DMS153 (cell line): Measurements from ENCODE around the gene GRIA1.

Experiments
- DNase-seq: peaks from one replicate; lab custom pipeline; 2025; lab: John Stamatoyannopoulos, UW

The GRIA1 gene

DNA sequence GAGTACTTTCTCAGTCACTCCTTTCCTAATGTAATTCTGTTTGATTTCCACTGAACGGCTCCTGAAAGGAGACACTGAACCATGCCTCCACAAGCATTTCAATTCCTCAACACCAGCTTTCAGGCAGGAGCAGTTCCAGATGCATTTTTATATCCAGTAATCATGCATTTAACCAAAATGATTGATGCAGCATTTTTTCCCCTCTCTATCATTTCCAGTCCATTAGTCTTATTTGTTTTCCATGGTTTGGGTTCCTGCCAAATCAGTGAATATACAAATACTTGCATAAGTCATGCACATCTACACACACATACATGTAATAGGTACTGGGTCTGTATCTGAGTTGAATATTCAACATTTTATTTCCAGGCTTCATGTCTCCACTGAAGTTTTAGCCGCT is 122.7 kb downstream of the GRIA1 start:
- no peak for DNase-seq

DNA sequence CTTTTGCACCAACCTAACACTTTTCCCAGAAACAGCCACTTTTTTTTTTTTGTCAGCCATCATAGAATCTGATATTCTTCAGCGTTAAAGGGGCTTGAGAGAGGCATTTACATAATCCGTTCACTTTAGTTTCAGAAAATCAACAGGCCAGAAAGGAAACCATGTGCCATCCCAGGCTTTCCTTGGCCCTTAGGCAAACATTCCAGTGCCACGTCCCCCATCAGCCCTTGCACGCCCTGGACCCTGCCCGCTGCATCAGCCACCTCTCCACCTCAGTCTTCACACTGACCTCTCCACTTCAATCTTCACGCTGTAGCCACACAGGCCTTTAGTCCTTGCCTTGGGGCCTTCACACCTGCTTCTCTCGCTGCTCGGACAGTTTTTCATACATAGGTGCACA is 123.2 kb downstream of the GRIA1 start:
- no peak for DNase-seq

DNA sequence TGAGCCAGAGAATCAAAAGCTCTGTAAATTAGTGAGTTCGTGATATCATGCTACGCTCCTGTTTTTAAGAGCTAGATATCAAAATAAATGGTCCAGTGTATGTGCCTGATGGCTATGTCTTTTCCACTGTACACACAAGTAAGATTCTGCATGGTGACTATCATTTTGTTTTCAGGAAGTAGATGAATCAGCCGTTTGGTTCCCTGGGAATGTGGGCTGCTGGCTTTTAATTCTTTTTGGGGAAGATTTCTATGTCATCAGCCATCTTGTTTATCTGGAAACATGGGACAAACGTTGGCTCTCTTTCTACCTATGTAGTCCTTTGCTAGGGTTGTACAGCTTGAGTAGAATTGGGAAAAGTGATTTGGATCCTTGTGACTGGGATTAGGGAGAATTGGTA is 126.7 kb downstream of the GRIA1 start:
- DNase-seq: no peak

DNA sequence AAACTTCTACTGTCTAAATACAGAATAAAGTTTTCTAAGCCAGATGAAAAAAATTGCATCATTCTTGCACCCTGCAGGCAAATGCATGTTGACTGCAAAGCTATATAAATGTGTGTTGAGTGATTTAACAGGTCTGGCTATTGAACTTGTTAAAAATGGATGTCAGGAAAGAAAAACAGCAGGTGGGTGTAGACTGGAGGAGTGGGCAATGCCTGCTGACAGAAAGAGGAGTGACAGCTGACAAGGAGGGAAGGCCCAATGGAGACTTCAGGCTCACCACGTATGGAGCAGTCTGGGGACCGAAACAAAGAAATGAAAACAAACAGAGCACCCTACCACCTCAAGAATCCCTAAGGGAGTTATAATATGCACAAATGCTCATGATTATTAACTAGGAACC is 127.8 kb downstream of the GRIA1 start:
- DNase-seq: no peak

DNA sequence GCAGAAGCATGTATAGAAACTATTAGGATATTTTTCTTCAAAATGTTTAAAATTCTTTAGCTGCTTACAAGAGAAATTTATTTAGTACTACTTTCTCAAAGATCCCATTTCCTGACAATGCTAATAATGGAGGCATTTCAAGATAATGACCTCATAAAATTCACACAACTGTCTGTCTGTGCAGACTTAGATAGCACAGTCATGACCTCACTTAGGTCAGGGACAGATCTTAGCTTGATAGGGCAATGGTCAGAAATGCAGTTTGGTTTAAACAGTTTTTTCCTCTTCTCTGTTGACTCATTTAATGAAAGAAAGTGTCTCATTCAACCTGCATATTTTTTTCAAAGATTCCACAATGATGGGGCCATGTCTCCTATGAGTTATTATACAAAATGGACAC is 128.4 kb downstream of the GRIA1 start:
- no peak for DNase-seq

DNA sequence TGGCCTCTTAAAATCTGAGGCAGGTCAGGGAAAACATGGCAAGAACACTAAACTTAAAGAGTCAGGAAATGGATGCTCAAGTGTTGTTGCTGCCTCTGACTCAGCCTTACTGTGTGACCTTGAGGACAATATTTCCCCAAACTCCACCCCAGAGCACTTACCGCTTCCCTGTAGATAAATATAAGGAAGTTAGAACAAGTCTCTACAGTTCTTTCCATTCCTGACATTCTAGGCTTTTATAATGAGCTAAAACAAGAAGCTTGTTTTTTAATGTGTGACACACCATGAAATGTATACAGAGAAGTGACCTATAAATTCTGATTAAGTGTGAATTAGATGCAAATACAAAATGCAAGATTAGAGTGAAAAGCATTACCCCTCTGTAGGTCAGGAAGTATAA is 129.3 kb downstream of the GRIA1 start:
- DNase-seq: no peak

DNA sequence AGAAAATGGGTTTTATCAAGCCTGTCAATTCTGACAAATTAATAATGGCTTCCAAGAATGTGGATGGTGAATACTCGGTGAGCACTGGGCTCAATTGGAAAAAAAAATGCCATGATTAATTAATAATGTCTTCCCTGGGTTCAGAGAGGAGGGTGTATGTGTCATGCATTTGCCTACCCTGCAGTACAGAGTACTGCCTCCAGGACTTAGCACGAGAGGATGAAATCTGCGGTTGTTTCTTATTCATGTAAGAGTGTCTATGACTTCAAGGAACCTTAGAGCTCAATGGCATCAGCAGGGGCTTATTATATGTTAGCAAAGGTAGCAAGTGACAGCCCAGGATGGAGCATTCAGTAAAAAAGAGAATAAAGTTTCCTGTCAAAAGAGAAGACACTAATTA is 132.7 kb downstream of the GRIA1 start:
- DNase-seq: no peak

DNA sequence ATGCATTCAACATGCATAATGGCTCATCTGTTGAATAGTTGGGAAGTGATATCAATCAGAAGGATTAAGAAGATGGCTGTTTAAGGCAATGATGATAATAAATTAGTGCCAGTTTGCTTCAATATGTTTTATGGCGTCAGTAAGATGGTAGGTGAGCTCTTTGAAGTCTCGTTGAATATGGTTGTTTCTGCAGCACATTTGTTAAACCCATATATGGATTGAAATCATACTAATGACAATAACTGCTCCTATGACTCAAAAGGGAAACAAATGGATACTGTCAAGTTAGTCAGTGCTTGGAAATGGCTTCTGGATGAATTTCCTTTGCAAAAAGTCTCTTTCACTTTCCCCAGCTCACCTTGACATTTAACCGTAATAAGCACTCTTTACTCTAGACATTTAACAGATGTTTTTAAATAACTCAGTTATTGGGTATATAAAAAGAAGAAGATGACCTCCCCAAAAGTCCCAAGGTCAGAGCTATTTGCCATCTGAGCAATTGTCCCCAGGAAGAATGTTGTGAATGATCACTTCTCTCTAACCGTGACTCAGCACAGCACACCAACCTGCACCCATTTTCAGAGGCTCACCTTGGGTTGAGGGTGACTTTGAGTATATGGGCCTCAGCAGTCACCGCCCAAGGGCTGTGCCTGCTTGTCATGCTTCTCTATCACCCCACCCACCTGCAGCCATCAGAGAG is 133.4 kb downstream of the GRIA1 start:
- no peak for DNase-seq

DNA sequence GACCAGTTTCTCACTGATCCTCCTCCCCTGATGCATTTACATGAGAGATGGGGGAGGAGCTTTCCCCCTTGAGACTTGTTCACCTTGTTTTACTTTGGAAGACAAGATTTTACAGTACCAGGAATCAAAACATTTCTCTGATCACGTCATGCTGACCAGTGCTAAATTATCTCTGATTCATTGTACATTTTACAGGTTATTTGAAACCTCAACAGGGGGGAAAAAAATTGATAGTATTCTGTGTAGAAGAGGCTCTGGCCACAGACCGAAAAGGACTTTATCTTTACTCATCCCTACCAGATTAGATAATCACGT is 133.9 kb downstream of the GRIA1 start:
- no peak for DNase-seq

DNA sequence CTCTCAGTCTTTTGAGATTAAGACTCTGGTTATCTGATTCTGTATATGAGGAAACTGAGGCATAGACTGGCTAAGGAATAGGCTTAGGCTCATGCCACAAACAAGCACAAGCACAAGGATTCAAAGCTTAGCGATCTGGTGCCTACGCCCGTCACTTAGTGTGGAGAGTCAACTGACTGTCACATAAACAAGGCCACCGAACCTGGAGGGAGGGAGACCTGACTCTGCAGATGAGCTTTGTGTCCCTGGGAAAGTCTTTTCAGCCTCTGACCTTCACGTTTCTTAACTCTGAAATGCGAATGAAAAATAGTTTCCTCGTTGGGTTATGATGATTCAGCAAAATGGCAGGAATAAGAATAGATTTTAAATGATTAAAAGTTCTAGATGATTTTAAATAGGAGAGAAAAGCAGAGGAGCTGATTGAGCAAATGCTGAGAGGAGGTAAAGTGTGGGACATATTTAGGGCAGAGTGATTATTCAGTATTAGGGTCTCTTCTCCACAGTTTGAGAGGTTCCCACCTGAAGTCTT is 135.4 kb downstream of the GRIA1 start:
- no peak for DNase-seq

DNA sequence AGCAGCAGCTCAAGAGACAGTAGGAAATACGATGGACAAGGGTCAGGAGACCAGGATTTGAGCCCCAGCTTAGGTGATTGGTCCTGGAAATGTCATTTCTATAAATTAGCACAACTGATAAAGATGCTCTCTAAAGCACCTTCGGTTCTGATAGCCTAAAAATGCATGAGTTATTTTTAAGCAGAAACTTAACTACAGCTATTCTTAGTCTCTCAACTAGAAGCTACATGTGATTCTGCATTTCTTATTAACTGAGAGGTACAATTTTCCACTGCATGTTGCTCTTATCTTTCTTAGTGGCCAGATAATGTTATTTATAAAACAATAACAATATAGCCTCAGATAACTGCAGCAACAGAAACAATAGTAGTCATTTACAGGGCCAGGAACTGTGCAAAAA is 136.4 kb downstream of the GRIA1 start:
- no peak for DNase-seq

DNA sequence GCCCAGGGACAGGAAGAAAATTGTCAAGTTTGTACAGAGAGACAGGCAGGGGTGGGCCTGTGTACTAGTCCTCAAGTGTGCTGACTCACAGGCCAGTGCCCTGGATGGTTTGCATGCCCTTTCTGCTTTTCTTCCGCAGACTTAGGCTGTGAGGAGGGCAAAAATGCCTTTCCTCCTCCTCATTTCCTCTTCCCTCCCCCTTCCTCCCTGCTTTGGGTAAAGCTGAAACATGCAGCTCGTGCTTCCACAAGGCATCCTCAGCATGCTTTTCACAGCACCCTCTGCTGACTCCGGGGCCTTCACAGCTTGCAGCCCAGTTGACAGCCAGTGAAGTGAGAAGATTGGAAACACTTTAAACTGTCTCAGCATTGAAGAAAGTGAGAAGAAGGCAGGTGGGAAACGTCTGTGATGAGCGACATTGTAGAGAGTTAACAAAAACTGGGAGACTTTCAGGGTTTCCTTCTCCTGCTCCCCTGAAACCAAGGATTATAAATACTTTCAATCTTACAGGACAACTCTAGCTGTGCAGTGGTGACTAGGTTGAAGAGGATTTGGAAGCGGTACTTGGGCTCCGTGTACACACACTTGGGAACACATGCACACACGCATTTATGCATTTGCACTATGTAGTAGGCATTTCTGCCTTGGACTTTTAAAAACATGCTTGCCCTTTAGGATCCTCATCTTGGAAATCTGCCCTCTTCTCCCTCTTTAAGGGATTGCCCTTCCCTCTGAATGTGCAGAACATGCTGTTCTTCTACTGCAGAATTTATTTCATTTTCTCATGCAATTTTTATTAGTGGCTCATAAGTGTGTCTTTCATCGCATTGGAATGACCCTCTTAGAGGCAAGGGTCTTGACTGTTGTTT is 138.8 kb downstream of the GRIA1 start:
- DNase-seq: no peak

DNA sequence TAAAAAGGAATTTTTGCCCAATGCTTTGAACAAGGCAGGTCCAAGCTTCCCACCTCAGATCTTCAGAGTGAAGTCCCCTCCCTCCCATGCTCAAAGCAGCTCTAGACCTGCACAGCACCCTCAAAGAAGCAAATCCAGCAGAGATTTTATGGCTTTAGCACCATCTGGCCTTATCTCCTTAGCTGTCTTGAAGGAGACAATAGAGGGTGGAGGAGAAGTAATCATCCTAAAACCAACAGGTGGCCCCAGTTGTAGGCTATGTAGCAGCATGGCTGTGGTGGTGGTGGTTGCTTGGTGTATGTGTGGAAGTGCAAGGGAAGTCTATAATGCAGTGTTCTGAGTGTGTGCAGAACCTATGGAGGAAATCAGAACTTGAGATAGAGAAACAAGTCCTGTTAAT is 140.1 kb downstream of the GRIA1 start:
- no peak for DNase-seq

DNA sequence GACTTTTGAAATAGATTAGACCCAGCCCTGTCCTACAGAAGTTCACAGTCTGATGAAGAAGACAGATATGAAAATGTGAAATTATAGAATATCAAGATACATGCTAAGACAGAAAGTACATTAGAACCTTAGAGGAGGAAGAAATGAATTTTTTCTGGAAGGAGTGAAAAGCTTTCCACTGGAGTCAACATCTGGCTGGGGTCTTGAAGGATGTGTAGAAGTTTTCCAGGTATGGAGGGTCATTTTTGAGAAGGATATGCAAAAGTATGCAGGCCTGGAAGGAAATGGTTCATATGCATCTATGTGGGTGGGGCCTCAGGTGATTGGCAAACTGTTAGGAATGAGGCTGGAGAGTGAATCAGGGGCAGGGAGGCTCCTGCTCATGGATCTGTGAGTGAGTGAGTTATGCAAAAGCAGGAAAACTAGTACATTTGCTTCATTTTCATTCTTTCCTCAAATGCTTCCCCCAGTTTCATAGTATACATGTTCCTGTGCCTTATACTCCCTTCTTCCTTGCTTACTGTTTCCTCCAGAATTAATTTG is 142.3 kb downstream of the GRIA1 start:
- DNase-seq: no peak

DNA sequence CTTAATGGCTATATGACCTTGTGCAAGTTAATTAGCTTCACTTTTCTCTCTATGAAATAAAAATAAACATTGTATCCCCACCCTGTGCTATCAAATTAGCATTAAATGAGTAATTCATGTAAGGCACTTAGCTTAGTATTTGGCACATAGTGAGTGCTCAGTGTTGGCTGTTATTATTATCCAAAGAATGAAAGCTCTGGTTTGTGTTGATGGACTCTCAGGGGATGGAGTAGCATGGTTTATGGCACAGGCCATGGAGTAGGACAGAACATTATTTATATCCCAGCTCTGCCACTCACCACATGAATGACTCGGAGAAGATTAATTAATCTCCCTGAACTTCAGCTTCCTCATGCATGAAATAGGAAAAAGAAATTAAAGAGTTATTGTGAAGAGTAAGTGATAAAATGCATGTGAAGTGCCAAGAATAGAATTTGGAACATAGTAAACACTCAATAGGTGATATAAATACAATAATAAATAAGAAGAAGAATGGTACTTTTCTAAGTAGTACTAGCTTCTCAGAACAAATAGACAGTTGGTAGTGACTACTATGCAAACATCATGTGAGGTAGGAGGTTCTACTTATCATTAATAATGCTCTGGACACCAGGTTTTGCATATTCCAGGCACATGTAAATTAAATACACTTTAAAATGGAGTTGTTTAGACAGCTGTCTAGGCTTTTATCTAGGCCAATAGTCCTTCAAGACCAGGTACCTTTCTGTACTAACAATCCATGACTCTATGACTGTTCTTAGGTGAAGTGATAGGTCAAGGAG is 146.4 kb downstream of the GRIA1 start:
- no peak for DNase-seq

DNA sequence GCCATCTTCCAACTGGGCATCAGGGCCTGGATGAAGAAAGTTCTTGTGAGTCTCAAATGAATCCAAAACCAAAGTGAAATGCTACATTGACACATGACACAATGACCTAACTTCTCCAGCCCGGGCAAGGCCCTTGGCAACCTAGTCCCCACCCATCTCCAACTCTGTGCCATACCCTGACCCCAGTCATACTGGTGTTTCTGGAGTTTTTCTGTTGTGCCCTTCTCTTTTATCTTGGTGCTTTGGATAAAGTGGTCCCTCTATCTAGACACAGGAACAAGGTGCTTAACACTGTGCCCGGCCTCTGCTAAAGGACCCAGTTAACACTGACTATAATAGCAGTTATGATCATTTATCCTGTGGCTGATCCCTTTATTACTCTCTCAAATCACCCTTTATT is 149.8 kb downstream of the GRIA1 start:
- DNase-seq: no peak

DNA sequence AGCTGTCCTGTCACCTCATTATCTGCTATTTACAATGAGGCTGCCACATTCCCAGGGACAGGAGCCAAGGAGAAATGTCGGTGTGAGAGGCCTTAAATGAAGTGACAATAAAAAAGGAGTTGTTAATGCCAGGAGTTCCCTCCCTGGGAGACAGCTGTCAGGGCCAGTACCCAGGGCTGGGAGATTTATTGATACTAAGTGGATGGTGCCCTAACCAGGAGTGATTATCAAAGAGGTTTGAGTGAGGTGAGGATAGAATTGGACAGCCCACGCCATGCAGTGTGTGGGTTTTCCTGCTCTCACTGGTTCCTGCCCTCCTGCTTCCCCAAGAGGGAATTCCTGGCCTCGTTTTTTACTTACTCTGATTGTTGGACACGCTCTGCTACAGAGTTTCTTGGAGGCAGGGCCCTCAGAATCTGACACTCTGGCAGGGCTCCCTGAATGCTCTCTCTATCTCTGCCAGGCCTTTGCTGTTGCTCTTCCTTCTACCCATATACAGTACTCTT is 150.8 kb downstream of the GRIA1 start:
- no peak for DNase-seq

DNA sequence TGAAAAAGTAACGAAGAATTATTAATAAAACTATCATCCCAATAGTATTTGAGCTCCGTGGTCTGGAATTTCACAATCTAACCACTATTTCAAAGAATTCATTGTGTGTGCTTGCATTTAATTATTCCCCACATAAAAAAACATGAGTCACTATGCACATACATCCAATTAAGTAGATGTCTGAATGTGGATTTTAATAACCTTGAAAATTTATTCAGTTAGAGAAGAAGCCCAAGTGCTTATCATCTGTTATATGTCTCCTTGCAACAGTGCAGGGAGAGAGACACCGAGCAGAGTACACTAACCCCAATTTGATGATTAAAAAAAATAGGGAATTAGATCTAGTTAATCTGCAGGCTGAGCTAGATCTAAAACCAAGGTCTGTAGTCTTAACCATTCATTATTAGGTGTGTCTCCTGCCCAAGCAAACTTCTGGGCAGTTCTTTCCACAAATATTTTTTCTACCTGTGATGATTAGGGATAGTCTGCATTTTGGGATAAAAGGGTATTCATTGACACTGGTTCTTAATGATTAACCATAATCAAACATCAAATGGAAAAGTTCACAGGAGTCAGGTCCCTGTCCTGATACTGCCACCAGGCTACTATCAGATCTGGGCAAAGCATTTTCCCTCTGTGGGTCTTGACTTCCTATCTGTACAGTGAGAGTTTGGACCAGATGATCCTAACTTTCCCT is 164.2 kb downstream of the GRIA1 start:
- no peak for DNase-seq

DNA sequence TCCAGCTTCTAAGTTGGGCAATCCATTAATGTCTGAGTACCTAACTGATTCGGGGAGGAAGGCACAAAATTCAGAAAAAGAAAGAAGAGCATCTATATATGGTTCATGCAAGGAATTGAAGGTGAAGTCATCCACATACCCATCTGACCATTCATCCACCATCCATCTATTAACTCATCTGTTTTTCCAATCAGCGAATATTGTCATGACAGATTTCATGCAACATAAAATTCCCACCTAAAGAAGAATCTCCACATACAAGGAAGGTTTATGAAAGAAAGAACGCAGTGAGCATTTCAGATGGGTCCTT is 164.7 kb downstream of the GRIA1 start:
- no peak for DNase-seq

DNA sequence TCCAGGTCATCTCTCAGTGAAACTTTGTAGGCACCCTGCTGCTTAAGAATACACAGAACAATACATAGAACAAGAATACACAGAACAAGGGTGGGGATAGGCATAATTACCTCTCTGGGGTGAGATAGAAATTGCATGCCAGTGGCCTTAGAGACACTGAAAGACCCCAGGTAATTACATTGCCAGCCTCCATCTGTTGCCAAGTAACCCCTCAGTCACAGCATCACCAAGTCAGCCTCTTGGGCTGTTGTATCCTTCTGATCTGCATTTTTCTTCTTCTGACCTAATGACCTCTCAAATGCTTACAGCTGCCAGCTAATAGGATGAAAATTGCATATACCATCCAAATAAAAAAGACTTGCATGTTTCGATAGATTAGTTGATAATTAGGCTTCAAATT is 167.7 kb downstream of the GRIA1 start:
- no peak for DNase-seq

DNA sequence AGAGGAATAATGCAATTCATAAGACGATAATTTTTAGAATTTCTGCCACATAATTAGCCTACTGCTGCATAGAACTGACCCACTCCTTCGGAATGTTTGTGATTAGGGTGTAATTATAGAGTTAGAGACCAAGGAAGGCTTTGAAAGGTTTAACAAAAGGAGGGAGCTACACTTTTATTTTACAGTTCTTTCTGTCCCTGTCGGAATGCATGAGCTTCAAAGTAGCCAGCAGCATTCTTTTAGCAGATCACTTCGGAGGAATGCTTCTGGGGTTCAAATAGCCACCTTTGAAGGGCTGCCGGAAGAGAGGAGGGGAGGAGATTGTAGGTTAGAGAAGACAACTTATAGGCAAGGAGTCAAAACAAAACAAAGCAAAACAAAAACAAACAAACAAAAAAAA is 168.1 kb downstream of the GRIA1 start:
- DNase-seq: no peak
